ENCODE data around the gene ARHGEF4.

The ARHGEF4 gene

DNA sequence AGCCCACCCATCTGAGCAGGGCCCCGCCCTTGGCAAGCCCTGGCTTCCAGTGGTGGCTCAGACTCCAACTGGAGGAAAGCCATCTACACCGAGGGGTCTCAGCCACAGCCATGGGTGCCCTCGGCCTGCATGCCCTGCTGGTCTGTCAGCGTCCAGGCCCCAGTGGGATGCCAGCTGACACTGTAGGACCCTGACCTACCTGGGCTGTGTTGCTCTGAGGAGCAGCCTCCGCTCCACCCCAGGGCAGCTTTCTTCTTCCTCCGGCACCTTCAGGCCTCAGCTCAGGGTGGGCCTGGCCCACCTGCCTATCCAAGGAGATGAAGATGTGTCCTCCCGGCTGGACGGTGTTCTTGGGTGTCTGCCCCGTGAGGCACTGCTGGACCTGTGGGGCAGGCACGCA, 13.9 kb upstream of the ARHGEF4 start:
- Histone ChIP-seq H3K27ac (no peak overlapping the region), H3K4me3 (no peak overlapping the region), H3K36me3 (ENCODE audit: insufficient read depth, low read length) (no peaks in the 10 kb centered on the region), H3K9ac (ENCODE audit: insufficient read length) (no peak overlapping the region), H3K9me3 (ENCODE audit: low read depth, low read length) (no peaks in the 10 kb centered on the region)
- no peak for TF ChIP-seq FOXP2 (optimal IDR thresholded peaks at IDR 0.05; ENCODE audit: control extremely low read depth, extremely low read length, insufficient read depth)
- no peak for TF ChIP-seq EZH2 (IDR thresholded peaks at IDR 0.05)
- TF ChIP-seq POLR2AphosphoS5 (IDR thresholded peaks at IDR 0.05; ENCODE audit: borderline replicate concordance, low read depth, low read length): no peak
- no peak for DNase-seq (ENCODE audit: low read depth, low spot score)

DNA sequence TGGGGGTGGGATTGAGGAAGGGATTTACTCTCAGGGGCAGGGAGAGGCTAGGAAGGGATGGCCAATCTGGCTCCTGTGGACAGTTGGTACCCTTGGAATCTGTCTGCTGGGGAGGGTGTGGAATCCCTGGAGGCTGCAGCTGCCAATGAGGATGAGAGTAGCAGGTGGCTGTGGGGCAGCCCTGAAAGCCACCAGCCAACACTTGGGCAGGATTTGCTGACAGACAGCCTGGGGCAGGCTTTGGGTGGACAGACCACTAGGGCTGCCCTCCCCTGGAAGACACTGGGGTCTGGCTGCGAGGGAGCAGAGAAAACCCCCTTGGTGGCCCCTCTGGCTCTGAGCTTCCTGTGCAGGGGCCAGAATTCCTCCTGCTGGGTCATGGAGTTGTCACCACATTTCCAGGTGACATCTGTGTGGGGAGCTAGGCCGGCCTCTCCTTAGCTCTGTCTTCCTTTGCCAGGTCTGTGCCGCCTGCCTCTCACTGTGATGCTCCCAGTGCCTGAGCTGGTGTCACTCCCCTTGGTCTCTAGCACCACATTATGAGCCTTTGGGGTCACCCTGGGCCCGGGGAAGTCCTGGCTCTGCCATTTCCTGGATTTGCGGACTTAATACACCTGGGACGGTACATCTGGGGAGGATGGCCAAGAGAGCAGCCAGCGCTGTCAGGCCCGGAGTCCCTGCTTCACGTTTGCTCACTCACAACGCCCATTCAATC, 13.4 kb upstream of the ARHGEF4 start:
- H3K27ac ChIP-seq: no peak overlapping the region
- no peaks in the 10 kb centered on the region for H3K36me3 ChIP-seq (ENCODE audit: insufficient read depth, low read length)
- no peak for DNase-seq (ENCODE audit: low read depth, low spot score)
- TF ChIP-seq FOXP2 (optimal IDR thresholded peaks at IDR 0.05; ENCODE audit: control extremely low read depth, extremely low read length, insufficient read depth) (no peak), EZH2 (IDR thresholded peaks at IDR 0.05) (no peak), POLR2AphosphoS5 (IDR thresholded peaks at IDR 0.05; ENCODE audit: borderline replicate concordance, low read depth, low read length) (no peak)
- no peaks in the 10 kb centered on the region for H3K9me3 ChIP-seq (ENCODE audit: low read depth, low read length)
- no peak overlapping the region for H3K9ac ChIP-seq (ENCODE audit: insufficient read length)
- H3K4me3 ChIP-seq: no peak overlapping the region

DNA sequence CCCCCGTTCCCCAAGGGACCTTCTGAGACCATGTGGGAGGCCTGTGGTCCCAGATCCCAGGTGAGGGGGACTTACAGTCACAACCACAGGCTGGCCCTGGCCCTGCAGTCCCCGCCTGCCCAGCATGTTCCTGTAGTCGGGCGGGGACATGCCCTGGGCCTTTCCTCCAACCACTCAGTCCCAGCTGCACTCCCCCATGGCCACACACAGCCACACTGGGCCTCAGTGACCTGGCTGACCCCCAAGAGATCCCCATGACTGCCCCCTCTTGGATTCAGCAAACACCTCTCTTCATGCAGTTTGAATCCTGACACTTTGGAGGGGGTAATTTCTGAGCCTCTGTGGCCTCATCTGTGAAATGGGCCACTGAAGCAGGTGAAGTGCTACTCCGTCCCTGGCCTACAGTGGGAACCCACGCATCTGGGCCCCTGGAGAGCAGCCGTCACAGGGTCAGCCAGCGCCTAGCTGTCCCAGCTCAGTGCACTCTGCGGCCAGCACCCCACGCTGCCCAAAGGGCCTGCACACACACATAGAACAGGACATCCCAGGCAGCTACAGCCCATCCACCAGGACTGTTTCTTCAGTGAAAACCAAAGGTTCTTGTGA, 12.7 kb upstream of the ARHGEF4 start:
- no peak for TF ChIP-seq EZH2 (IDR thresholded peaks at IDR 0.05)
- no peak for TF ChIP-seq FOXP2 (optimal IDR thresholded peaks at IDR 0.05; ENCODE audit: control extremely low read depth, extremely low read length, insufficient read depth)
- TF ChIP-seq POLR2AphosphoS5 (IDR thresholded peaks at IDR 0.05; ENCODE audit: borderline replicate concordance, low read depth, low read length): no peak
- no peak overlapping the region for H3K4me3 ChIP-seq
- no peak for DNase-seq (ENCODE audit: low read depth, low spot score)
- H3K27ac ChIP-seq: no peak overlapping the region
- H3K36me3 ChIP-seq (ENCODE audit: insufficient read depth, low read length): no peaks in the 10 kb centered on the region
- H3K9ac ChIP-seq (ENCODE audit: insufficient read length): no peak overlapping the region
- H3K9me3 ChIP-seq (ENCODE audit: low read depth, low read length): no peaks in the 10 kb centered on the region

DNA sequence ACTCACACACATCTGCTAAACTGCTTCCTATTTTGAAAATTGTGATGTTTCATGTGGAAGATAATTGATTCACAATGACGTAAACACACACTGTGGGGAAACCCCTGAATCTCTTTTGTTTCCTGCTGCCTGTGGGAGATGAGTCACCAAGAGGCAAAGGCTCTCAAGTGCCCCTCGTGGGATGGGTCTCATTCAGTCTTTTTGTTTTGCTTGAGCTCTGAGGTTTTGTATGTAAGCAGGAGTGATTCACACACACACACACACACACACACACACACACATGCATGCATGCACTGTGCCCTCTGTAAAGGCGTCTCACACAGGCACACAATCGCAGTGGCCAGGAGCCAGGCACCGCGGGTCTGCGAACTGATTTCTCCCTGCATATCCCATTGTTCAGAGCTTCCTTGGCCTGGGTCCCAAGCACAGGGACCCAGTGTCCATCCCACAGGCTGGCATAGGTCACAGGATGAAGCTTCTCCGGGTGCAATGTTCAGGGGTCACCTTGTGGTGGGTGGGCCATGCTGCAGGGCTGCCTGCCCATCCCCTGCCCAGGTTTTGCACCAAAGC, 12.1 kb upstream of the ARHGEF4 start:
- Histone ChIP-seq H3K9ac (ENCODE audit: insufficient read length) (no peak overlapping the region), H3K36me3 (ENCODE audit: insufficient read depth, low read length) (no peaks in the 10 kb centered on the region), H3K9me3 (ENCODE audit: low read depth, low read length) (no peaks in the 10 kb centered on the region), H3K4me3 (no peak overlapping the region), H3K27ac (no peak overlapping the region)
- no peak for TF ChIP-seq EZH2 (IDR thresholded peaks at IDR 0.05)
- no peak for TF ChIP-seq FOXP2 (optimal IDR thresholded peaks at IDR 0.05; ENCODE audit: control extremely low read depth, extremely low read length, insufficient read depth)
- no peak for TF ChIP-seq POLR2AphosphoS5 (IDR thresholded peaks at IDR 0.05; ENCODE audit: borderline replicate concordance, low read depth, low read length)
- peak; percentile 37 for DNase-seq (ENCODE audit: low read depth, low spot score)

DNA sequence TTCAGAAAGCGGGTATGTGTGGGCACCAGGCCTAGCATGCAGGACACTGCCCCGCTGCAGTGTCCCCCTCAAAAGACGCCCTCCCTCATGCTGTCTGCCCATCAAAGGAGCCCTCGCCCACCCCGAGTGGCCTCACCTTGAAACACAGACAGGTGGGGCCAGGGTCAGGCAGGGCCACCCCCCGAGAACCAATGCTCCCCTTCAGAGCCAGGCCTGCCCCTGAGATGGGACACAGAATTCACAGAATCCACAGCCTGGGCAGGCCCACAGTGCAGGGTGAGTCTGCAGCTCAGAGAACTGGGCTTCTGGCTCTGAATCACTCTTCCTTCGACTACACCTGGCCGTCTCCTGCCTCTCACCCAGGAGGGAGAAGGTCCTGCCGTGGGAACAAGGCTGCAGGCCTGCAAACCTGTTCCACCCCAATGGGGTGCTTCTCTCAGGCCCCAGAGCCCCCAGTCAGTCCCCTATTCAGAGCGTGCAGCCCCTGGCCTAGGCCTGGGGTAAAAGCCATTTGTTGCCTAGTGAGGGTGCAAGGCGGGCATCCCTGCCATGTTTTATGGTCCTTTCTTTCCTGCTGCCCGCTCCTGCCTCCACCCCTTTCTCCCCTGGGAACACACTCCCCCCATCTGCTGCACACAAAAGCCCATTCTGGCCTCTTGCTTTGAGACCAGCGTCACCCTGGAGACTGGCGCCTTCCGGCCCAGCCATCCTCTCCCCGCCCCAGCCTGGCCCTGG, 11.3 kb upstream of the ARHGEF4 start:
- DNase-seq (ENCODE audit: low read depth, low spot score): no peak
- Histone ChIP-seq H3K9ac (ENCODE audit: insufficient read length) (no peak overlapping the region), H3K36me3 (ENCODE audit: insufficient read depth, low read length) (no peaks in the 10 kb centered on the region), H3K9me3 (ENCODE audit: low read depth, low read length) (no peaks in the 10 kb centered on the region), H3K27ac (no peak overlapping the region), H3K4me3 (no peak overlapping the region)
- TF ChIP-seq FOXP2 (optimal IDR thresholded peaks at IDR 0.05; ENCODE audit: control extremely low read depth, extremely low read length, insufficient read depth) (no peak), POLR2AphosphoS5 (IDR thresholded peaks at IDR 0.05; ENCODE audit: borderline replicate concordance, low read depth, low read length) (no peak), EZH2 (IDR thresholded peaks at IDR 0.05) (no peak)

DNA sequence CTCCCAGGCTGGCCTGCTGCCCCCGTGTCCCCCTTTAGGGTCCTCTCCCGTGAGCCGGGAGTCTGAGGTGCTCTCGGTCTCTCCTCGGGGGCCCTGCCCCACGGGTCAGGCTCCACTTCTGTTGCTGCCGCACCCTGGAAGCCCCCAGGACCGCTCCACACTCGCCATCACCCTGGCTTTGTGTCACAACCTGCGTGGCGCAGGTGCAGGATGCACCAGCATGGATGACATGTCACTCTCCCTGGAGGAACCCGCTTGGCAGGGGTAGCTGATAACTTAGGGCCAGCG, 10.8 kb upstream of the ARHGEF4 start:
- Histone ChIP-seq H3K9me3 (ENCODE audit: low read depth, low read length) (no peaks in the 10 kb centered on the region), H3K9ac (ENCODE audit: insufficient read length) (no peak overlapping the region), H3K36me3 (ENCODE audit: insufficient read depth, low read length) (no peaks in the 10 kb centered on the region), H3K27ac (no peak overlapping the region), H3K4me3 (no peak overlapping the region)
- DNase-seq (ENCODE audit: low read depth, low spot score): no peak
- no peak for TF ChIP-seq POLR2AphosphoS5 (IDR thresholded peaks at IDR 0.05; ENCODE audit: borderline replicate concordance, low read depth, low read length)

DNA sequence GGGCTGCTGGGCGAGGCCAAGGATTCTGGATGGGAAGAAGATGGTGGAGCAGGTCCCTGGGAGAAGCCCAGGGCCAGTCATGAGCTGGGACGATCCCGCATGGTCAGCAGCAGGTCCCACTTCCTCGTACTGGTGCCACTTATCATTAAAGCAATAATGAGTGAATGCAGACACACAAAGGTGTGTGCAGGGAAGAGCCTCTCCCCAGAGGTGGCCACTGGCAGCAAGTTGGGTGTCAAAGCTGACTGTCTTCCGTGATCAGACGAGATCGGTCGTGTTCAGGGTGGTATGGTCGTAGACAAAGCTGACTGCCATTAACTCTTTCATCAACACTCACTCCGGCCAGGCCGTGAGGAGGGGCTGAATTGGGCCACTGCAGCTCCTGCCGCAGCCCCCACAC, 10.3 kb upstream of the ARHGEF4 start:
- Histone ChIP-seq H3K36me3 (ENCODE audit: insufficient read depth, low read length) (no peaks in the 10 kb centered on the region), H3K27ac (no peak overlapping the region), H3K9me3 (ENCODE audit: low read depth, low read length) (no peaks in the 10 kb centered on the region), H3K4me3 (no peak overlapping the region), H3K9ac (ENCODE audit: insufficient read length) (no peak overlapping the region)
- no peak for DNase-seq (ENCODE audit: low read depth, low spot score)
- TF ChIP-seq POLR2AphosphoS5 (IDR thresholded peaks at IDR 0.05; ENCODE audit: borderline replicate concordance, low read depth, low read length) (no peak), FOXP2 (optimal IDR thresholded peaks at IDR 0.05; ENCODE audit: control extremely low read depth, extremely low read length, insufficient read depth) (no peak), EZH2 (IDR thresholded peaks at IDR 0.05) (no peak)

DNA sequence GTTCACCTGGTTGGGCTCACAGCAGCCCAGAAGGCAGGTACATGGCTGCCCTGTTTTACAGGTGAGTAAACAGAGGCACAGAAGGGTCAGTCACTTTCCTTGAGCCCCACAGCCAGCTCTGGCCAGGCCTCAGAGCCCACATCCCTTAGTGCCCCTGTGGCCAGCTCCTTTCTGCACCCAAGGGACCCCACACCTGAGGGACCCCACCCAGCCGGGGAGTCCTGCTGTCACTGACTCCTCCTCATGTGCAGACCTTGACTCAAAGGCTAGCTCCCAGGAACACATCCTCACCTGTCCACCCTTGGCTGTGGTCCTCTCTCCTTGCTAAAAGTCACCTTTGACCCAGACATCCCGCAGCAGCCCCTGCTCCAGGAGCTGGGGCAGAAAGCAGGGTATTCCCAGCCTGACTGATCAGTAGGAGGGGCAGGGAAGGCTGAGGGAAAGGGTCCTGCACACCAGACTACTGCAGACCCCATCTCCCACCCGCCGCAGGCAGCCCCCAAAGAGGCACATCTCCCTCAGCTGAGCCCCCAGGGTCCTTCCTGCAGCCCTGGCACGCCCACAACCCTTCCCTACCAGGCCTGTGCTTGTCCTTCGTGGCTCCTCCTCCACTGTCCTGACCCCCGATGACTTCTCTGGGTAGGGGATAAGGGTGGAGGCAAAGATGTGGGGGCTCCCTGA, 9.8 kb upstream of the ARHGEF4 start:
- Histone ChIP-seq H3K36me3 (ENCODE audit: insufficient read depth, low read length) (no peaks in the 10 kb centered on the region), H3K27ac (no peak overlapping the region), H3K9me3 (ENCODE audit: low read depth, low read length) (no peaks in the 10 kb centered on the region), H3K9ac (ENCODE audit: insufficient read length) (no peak overlapping the region), H3K4me3 (no peak overlapping the region)
- DNase-seq (ENCODE audit: low read depth, low spot score): no peak
- no peak for TF ChIP-seq EZH2 (IDR thresholded peaks at IDR 0.05)
- no peak for TF ChIP-seq FOXP2 (optimal IDR thresholded peaks at IDR 0.05; ENCODE audit: control extremely low read depth, extremely low read length, insufficient read depth)
- no peak for TF ChIP-seq POLR2AphosphoS5 (IDR thresholded peaks at IDR 0.05; ENCODE audit: borderline replicate concordance, low read depth, low read length)

All from SK-N-MC (cell line).